MM.1S (cell line): ENCODE measurements around the gene DOK6.

Source experiments
- CTCF ChIP-seq: fragments of 300-600 bp; sonication (generic); IDR thresholded peaks from 2 replicates; pipeline ENCODE4 v1.5.1; 2016; ENCODE audit warnings: antibody characterized with exemption, low read length, mixed read lengths
- EZH2phosphoT487 ChIP-seq: fragments of 300-600 bp; sonication (generic); IDR thresholded peaks from 2 replicates; pipeline ENCODE4 v1.6.1; 2018; ENCODE audit warnings: antibody characterized with exemption, low read length

- TF ChIP-seq EZH2phosphoT487 = no peak
- no peak for TF ChIP-seq CTCF
Measured at GRCh38 chr18:69636529-69637301, 236.0 kb downstream of the DOK6 start.
